Peyer's patch (tissue), 4 donors: ENCODE measurements around the gene KCNMB3.

ENCODE experiments used
- CTCF ChIP-seq, 6 experiments: fragments of 450-650 bp in 4 of 6; fragments of 200-600 bp in 2 of 6; sonication (generic) in 1 of 6; IDR thresholded peaks; one replicate each; pipeline ENCODE4 v1.5.1; 2017 to 2019; ENCODE audit warnings: antibody characterized with exemption in 6 of 6, mild to moderate bottlenecking in 3 of 6, moderate library complexity in 1 of 6
- POLR2A ChIP-seq, 2 donors: fragments of 450-650 bp; IDR thresholded peaks; one replicate each; pipeline ENCODE4 v1.5.1; 2017; ENCODE audit warnings: antibody characterized with exemption in 2 of 2, mild to moderate bottlenecking in 2 of 2, moderate library complexity in 2 of 2

- no peak for TF ChIP-seq POLR2A (IDR thresholded peaks at IDR 0.05)
- TF ChIP-seq CTCF (IDR thresholded peaks at IDR 0.05) = no peak
Measured at GRCh38 chr3:179227349-179227748, 23.6 kb downstream of the KCNMB3 start.
